H1 (cell line): Measurements from ENCODE around the gene SVEP1.

Experiments
- EZH2 ChIP-seq: fragments of 200-600 bp; sonication (generic); IDR thresholded peaks from 2 replicates; pipeline ENCODE4 v1.7.1; 2012; ENCODE audit warnings: low read depth, mild to moderate bottlenecking, moderate library complexity, low read length, inconsistent platforms; ENCODE audit not compliant: severe bottlenecking
- GABPA ChIP-seq: IDR thresholded peaks from 2 replicates; pipeline ENCODE4 v1.6.1; 2011; ENCODE audit warnings: mild to moderate bottlenecking, low read length, moderate library complexity, borderline replicate concordance; ENCODE audit not compliant: insufficient read depth
- JUND ChIP-seq: IDR thresholded peaks from 2 replicates; pipeline ENCODE4 v1.6.1; 2011; ENCODE audit warnings: mild to moderate bottlenecking, improper control_type of control experiment, low read length

- TF ChIP-seq JUND, result no peak
- TF ChIP-seq EZH2, result no peak
- no peak for TF ChIP-seq GABPA
These were observed 248.9 kb downstream of the SVEP1 start for GRCh38 chr9:110330484-110331105.
